Activated CD4-positive, alpha-beta memory T cell treated with anti-CD3 and anti-CD28 coated beads for 36 hours (primary cell): ENCODE results near the gene ACIN1. TPM values are rescaled to one million over a fixed set of nuclear protein-coding genes. Genes with fewer than 3 reads are reported as not detected.

Source experiments
- CTCF ChIA-PET: fragments of 350-600 bp; sonication (Branson Sonifier 250); formaldehyde crosslinking; loops from one replicate; lab custom pipeline; 2021; ENCODE audit warnings: antibody characterized with exemption, inconsistent platforms; lab: Charles Lee
- POLR2A ChIA-PET: fragments of 350-600 bp; sonication (Branson Sonifier 250); formaldehyde crosslinking; loops from one replicate; lab custom pipeline; 2021; ENCODE audit warnings: antibody characterized with exemption; lab: Charles Lee
- DNase-seq: peaks from one replicate; pipeline ENCODE4 v3.0.0-alpha.2; 2020
- H3K27ac Mint-ChIP-seq: one replicate; pipeline ENCODE4 v1.8.0; 2021; ENCODE audit warnings: mixed read lengths
- H3K27me3 Mint-ChIP-seq: one replicate; pipeline ENCODE4 v1.8.0; 2021; ENCODE audit warnings: mixed read lengths
- H3K36me3 Mint-ChIP-seq: one replicate; pipeline ENCODE4 v1.8.0; 2021; ENCODE audit warnings: mixed read lengths
- H3K4me1 Mint-ChIP-seq: one replicate; pipeline ENCODE4 v1.8.0; 2021; ENCODE audit warnings: low read depth, mixed read lengths
- H3K4me3 Mint-ChIP-seq: one replicate; pipeline ENCODE4 v1.8.0; 2021; ENCODE audit warnings: mild to moderate bottlenecking, mixed read lengths
- H3K9me3 Mint-ChIP-seq: one replicate; pipeline ENCODE4 v1.8.0; 2021; ENCODE audit warnings: mixed read lengths
- intact Hi-C: fragments of 100-400 bp; cut with micrococcal nuclease; formaldehyde crosslinking; loops from one replicate; pipeline ENCODE4 v1.15.1; 2023
- total RNA-seq, 2 experiments: library from RNA; stranded (reverse); gene quantifications; one replicate each; pipeline ENCODE4 v1.2.3, GENCODE V29; 2021

Gene ACIN1
- total RNA-seq, 2 experiments from 2014 or later: 148 to 157 TPM

GRCh38 chr14:23044840-23045239, 50.1 kb downstream of the ACIN1 start:
- Mint-ChIP-seq H3K27ac (no peak overlapping the region), H3K27me3 (peaks cover 5% of the 10 kb centered on the region)

GRCh38 chr14:23043754-23044153, 51.2 kb downstream of the ACIN1 start:
- Mint-ChIP-seq H3K36me3 (no peaks in the 10 kb centered on the region), H3K4me3 (no peak overlapping the region), H3K27me3 (peaks cover 5% of the 10 kb centered on the region), H3K27ac (no peak overlapping the region), H3K9me3 (no peaks in the 10 kb centered on the region), H3K4me1 (no peaks in the 10 kb centered on the region)
- intact Hi-C loops: no loop called here
- CTCF ChIA-PET: interaction anchor here (1.2 to 5.6 kb wide), 3 partner anchors 25 to 57 kb away, joined by 3 to 22 read pairs (median 3); no protein-coding TSS in a partner anchor
- POLR2A ChIA-PET: no interaction called here
- DNase-seq: no peak

More at GRCh38 chr14:23044840-23045239, 50.1 kb downstream of the ACIN1 start:
- POLR2A ChIA-PET: interaction anchor here (1.1 kb wide), 1 partner anchor 126 kb away, joined by 3 read pairs; the partner anchor contains the start of gene RBM23
- intact Hi-C loops: no loop called here
- Mint-ChIP-seq H3K9me3 (no peaks in the 10 kb centered on the region), H3K36me3 (no peaks in the 10 kb centered on the region), H3K4me1 (no peaks in the 10 kb centered on the region), H3K4me3 (no peak overlapping the region)
- no peak for DNase-seq
- CTCF ChIA-PET: interaction anchor here (1.2 to 1.5 kb wide), 2 partner anchors 57 to 58 kb away, joined by 3 read pairs; no protein-coding TSS in a partner anchor

- Mint-ChIP-seq H3K27ac (no peak overlapping the region), H3K4me3 (no peak overlapping the region), H3K9me3 (no peaks in the 10 kb centered on the region), H3K4me1 (no peaks in the 10 kb centered on the region), H3K27me3 (peaks cover 5% of the 10 kb centered on the region), H3K36me3 (no peaks in the 10 kb centered on the region)
- no peak for DNase-seq
- ChIA-PET POLR2A (no interaction called here), CTCF (interaction anchor here (0.8 to 5.6 kb wide), 4 partner anchors 15 to 57 kb away, joined by 3 to 22 read pairs (median 6); no protein-coding TSS in a partner anchor)
- intact Hi-C loops: no loop called here
These were observed 51.8 kb downstream of the ACIN1 start for GRCh38 chr14:23043145-23043544.

GRCh38 chr14:23042162-23042965, 52.6 kb downstream of the ACIN1 start, which contains the start of gene PSMB11:
PSMB11 (plus strand) TSS chr14:23042212; CDS start chr14:23042226, 14 bp downstream.
- H3K4me1 Mint-ChIP-seq: no peaks in the 10 kb centered on the region

GRCh38 chr14:23041729-23042128, 53.2 kb downstream of the ACIN1 start:
- DNase-seq: no peak
- no peak overlapping the region for H3K4me3 Mint-ChIP-seq

More at GRCh38 chr14:23042162-23042965, 52.6 kb downstream of the ACIN1 start, which contains the start of gene PSMB11:
- Mint-ChIP-seq H3K36me3 (no peaks in the 10 kb centered on the region), H3K27me3 (peaks cover 2% of the 10 kb centered on the region), H3K9me3 (no peaks in the 10 kb centered on the region), H3K27ac (no peak within 1 kb of the TSS), H3K4me3 (no peak within 1 kb of the TSS)
- intact Hi-C loops: no loop called here
- POLR2A ChIA-PET: no interaction called here
- DNase-seq: no peak
- CTCF ChIA-PET: interaction anchor here (0.8 to 5.6 kb wide), 5 partner anchors 15 to 56 kb away, joined by 3 to 22 read pairs (median 4); partner anchors contain the start of gene CDH24

GRCh38 chr14:23040100-23040499, 54.8 kb downstream of the ACIN1 start:
- Mint-ChIP-seq H3K4me3 (no peak overlapping the region), H3K9me3 (no peaks in the 10 kb centered on the region), H3K4me1 (peaks cover 8% of the 10 kb centered on the region), H3K27me3 (no peaks in the 10 kb centered on the region), H3K27ac (no peak overlapping the region), H3K36me3 (no peaks in the 10 kb centered on the region)
- intact Hi-C loops: no loop called here
- no peak for DNase-seq
- CTCF ChIA-PET: interaction anchor here (0.6 to 5.6 kb wide), 4 partner anchors 16 to 56 kb away, joined by 3 to 22 read pairs (median 8); partner anchors contain the start of gene CDH24
- POLR2A ChIA-PET: no interaction called here

More at GRCh38 chr14:23041729-23042128, 53.2 kb downstream of the ACIN1 start:
- Mint-ChIP-seq H3K36me3 (no peaks in the 10 kb centered on the region), H3K4me1 (no peaks in the 10 kb centered on the region), H3K27me3 (no peaks in the 10 kb centered on the region), H3K27ac (no peak overlapping the region), H3K9me3 (no peaks in the 10 kb centered on the region)
- ChIA-PET CTCF (interaction anchor here (0.8 to 5.6 kb wide), 5 partner anchors 13 to 55 kb away, joined by 3 to 22 read pairs (median 4); partner anchors contain the start of gene CDH24), POLR2A (no interaction called here)
- intact Hi-C loops: no loop called here

- peaks cover 28% of the 10 kb centered on the region for H3K4me1 Mint-ChIP-seq
These were observed 59.4 kb downstream of the ACIN1 start for GRCh38 chr14:23035303-23036144.

GRCh38 chr14:23034498-23035302, 60.2 kb downstream of the ACIN1 start, which contains the start of gene PSMB5:
PSMB5 (minus strand) TSS chr14:23034900; CDS start chr14:23034881, 19 bp downstream.
- DNase-seq: peak; percentile 94
- no peaks in the 10 kb centered on the region for H3K9me3 Mint-ChIP-seq
- intact Hi-C loops: loop anchor here (1.0 to 2.0 kb wide), 4 partner anchors 22 to 1524 kb away; partner anchors contain the start of genes ACIN1, C14orf119 and METTL3
- CTCF ChIA-PET: interaction anchor here (2.1 to 2.6 kb wide), 4 partner anchors 28 to 52 kb away, joined by 4 to 13 read pairs (median 10); no protein-coding TSS in a partner anchor
- peaks cover 28% of the 10 kb centered on the region for H3K4me1 Mint-ChIP-seq
- no peaks in the 10 kb centered on the region for H3K27me3 Mint-ChIP-seq
- peaks cover 26% of the 10 kb centered on the region for H3K36me3 Mint-ChIP-seq
- POLR2A ChIA-PET: interaction anchor here (0.5 to 3.9 kb wide), 5 partner anchors 28 to 146 kb away, joined by 3 to 37 read pairs (median 5); partner anchors contain the start of gene HAUS4
- H3K27ac Mint-ChIP-seq: peak within 1 kb of the TSS; percentile 95
- H3K4me3 Mint-ChIP-seq: peak within 1 kb of the TSS; percentile 95

More at GRCh38 chr14:23035303-23036144, 59.4 kb downstream of the ACIN1 start:
- no peak for DNase-seq
- H3K9me3 Mint-ChIP-seq: no peaks in the 10 kb centered on the region
- H3K36me3 Mint-ChIP-seq: peaks cover 25% of the 10 kb centered on the region
- H3K27ac Mint-ChIP-seq: peak overlapping the region; percentile 95
- ChIA-PET CTCF (interaction anchor here (2.1 to 2.6 kb wide), 2 partner anchors 33 to 53 kb away, joined by 4 to 10 read pairs; no protein-coding TSS in a partner anchor), POLR2A (interaction anchor here (1.0 to 3.9 kb wide), 2 partner anchors 29 to 49 kb away, joined by 4 to 37 read pairs; no protein-coding TSS in a partner anchor)
- H3K4me3 Mint-ChIP-seq: peak overlapping the region; percentile 95
- intact Hi-C loops: loop anchor here (1.0 to 2.0 kb wide), 3 partner anchors 21 to 1525 kb away; partner anchors contain the start of gene METTL3
- H3K27me3 Mint-ChIP-seq: no peaks in the 10 kb centered on the region

GRCh38 chr14:23033801-23034497, 61.0 kb downstream of the ACIN1 start:
- ChIA-PET CTCF (interaction anchor here (0.7 to 2.6 kb wide), 8 partner anchors 12 to 105 kb away, joined by 3 to 13 read pairs (median 4); partner anchors contain the start of genes CDH24, HAUS4 and PRMT5), POLR2A (interaction anchor here (0.5 to 3.9 kb wide), 6 partner anchors 10 to 145 kb away, joined by 3 to 37 read pairs (median 5); partner anchors contain the start of gene HAUS4)
- intact Hi-C loops: loop anchor here (1.0 to 2.0 kb wide), 2 partner anchors 61 to 1523 kb away; partner anchors contain the start of genes ACIN1, C14orf119 and METTL3
- H3K4me1 Mint-ChIP-seq: peaks cover 35% of the 10 kb centered on the region
- peak overlapping the region; percentile 95 for H3K27ac Mint-ChIP-seq
- no peaks in the 10 kb centered on the region for H3K9me3 Mint-ChIP-seq
- no peaks in the 10 kb centered on the region for H3K27me3 Mint-ChIP-seq
- H3K4me3 Mint-ChIP-seq: peak overlapping the region; percentile 95
- peaks cover 32% of the 10 kb centered on the region for H3K36me3 Mint-ChIP-seq
- no peak for DNase-seq
